HL-60 (cell line): ENCODE results near the gene LEUTX.

Source experiments
- CTCF ChIP-seq: IDR thresholded peaks from one replicate; pipeline ENCODE4 v1.5.1; 2011; ENCODE audit warnings: low read length, control low read depth, inconsistent platforms; ENCODE audit not compliant: insufficient read depth
- POLR2AphosphoS5 ChIP-seq: IDR thresholded peaks from 2 replicates; pipeline ENCODE4 v1.6.1; 2012; ENCODE audit warnings: low read depth

- TF ChIP-seq CTCF (no peak), POLR2AphosphoS5 (no peak)
These were observed 47.0 kb downstream of the LEUTX start for GRCh38 chr19:39825531-39826076.
